SK-N-SH treated with all-trans-retinoic acid at 6 μM for 48 hours (cell line): Measurements from ENCODE around the gene RPGRIP1L.

Source experiments
- ATAC-seq: fragments of 200-7000 bp; cut with Tn5 transposase; 3 replicates; pipeline ENCODE4 v1.9.1; 2020; ENCODE audit warnings: mild to moderate bottlenecking, moderate library complexity
- ARNTL ChIP-seq: fragments of 450-650 bp; formaldehyde crosslinking; IDR thresholded peaks from 2 replicates; pipeline ENCODE4 v1.5.0; 2020; ENCODE audit warnings: low read depth, mild to moderate bottlenecking, moderate library complexity, borderline replicate concordance
- BACH2 ChIP-seq: fragments of 250-450 bp; sonication (Bioruptor Pico); IDR thresholded peaks from 2 replicates; pipeline ENCODE4 v1.9.0; 2021; ENCODE audit warnings: mild to moderate bottlenecking, borderline replicate concordance
- ESRRG ChIP-seq: fragments of 250-450 bp; sonication (Bioruptor Pico); IDR thresholded peaks from 2 replicates; pipeline ENCODE4 v1.6.1; 2021; ENCODE audit warnings: mild to moderate bottlenecking
- GLIS3 ChIP-seq: fragments of 250-450 bp; sonication (Bioruptor Pico); IDR thresholded peaks from 2 replicates; pipeline ENCODE4 v1.5.0; 2020; ENCODE audit warnings: mild to moderate bottlenecking, moderate library complexity
- ISL1 ChIP-seq: fragments of 250-450 bp; sonication (Bioruptor Pico); IDR thresholded peaks from 2 replicates; pipeline ENCODE4 v2.1.2; 2022; ENCODE audit warnings: mild to moderate bottlenecking, moderate library complexity
- OSR1 ChIP-seq: fragments of 250-450 bp; sonication (Bioruptor Pico); IDR thresholded peaks from 2 replicates; pipeline ENCODE4 v1.8.0; 2022; ENCODE audit warnings: moderate library complexity, mild to moderate bottlenecking, inconsistent platforms
- PPARA ChIP-seq: fragments of 250-450 bp; sonication (Bioruptor Pico); IDR thresholded peaks from 2 replicates; pipeline ENCODE4 v1.5.0; 2020; ENCODE audit warnings: mild to moderate bottlenecking, borderline replicate concordance
- RARB ChIP-seq: fragments of 250-450 bp; sonication (Bioruptor Pico); IDR thresholded peaks from 2 replicates; pipeline ENCODE4 v1.8.0; 2021; ENCODE audit warnings: mild to moderate bottlenecking, moderate library complexity
- TCF4 ChIP-seq: fragments of 250-450 bp; sonication (Bioruptor Pico); IDR thresholded peaks from 2 replicates; pipeline ENCODE4 v1.8.0; 2021; ENCODE audit warnings: mild to moderate bottlenecking, moderate library complexity, borderline replicate concordance
- TOX ChIP-seq: fragments of 250-450 bp; sonication (Bioruptor Pico); IDR thresholded peaks from 2 replicates; pipeline ENCODE4 v1.8.0; 2021; ENCODE audit warnings: mild to moderate bottlenecking, moderate library complexity, borderline replicate concordance
- ZFP3 ChIP-seq: fragments of 250-450 bp; sonication (Bioruptor Pico); IDR thresholded peaks from 2 replicates; pipeline ENCODE4 v1.5.0; 2020; ENCODE audit warnings: mild to moderate bottlenecking, moderate library complexity
- ZFP30 ChIP-seq: fragments of 450-650 bp; formaldehyde crosslinking; IDR thresholded peaks from 2 replicates; pipeline ENCODE4 v1.5.0; 2022; ENCODE audit warnings: mild to moderate bottlenecking, moderate library complexity
- ZNF565 ChIP-seq: fragments of 450-650 bp; formaldehyde crosslinking; conservative IDR thresholded peaks from 2 replicates; pipeline ENCODE4 v1.5.0; 2020; ENCODE audit warnings: low read depth, mild to moderate bottlenecking, moderate library complexity
- ZNF70 ChIP-seq: fragments of 450-650 bp; formaldehyde crosslinking; IDR thresholded peaks from 2 replicates; pipeline ENCODE4 v1.5.0; 2020; ENCODE audit warnings: mild to moderate bottlenecking, moderate library complexity
- ZNF8 ChIP-seq: fragments of 450-650 bp; formaldehyde crosslinking; IDR thresholded peaks from 2 replicates; pipeline ENCODE4 v1.5.0; 2020; ENCODE audit warnings: mild to moderate bottlenecking, moderate library complexity
- TF ChIP-seq, protein P1 (sequence below): fragments of 250-450 bp; sonication (Bioruptor Pico); IDR thresholded peaks from 2 replicates; pipeline ENCODE4 v1.5.1; 2020; ENCODE audit warnings: low read depth, mild to moderate bottlenecking, moderate library complexity
- TF ChIP-seq, protein P2 (sequence below): fragments of 250-450 bp; sonication (Bioruptor Pico); IDR thresholded peaks from 2 replicates; pipeline ENCODE4 v1.8.0; 2020; ENCODE audit warnings: mild to moderate bottlenecking, moderate library complexity, borderline replicate concordance
- TF ChIP-seq, protein P3 (sequence below): fragments of 250-450 bp; sonication (Bioruptor Pico); IDR thresholded peaks from 2 replicates; pipeline ENCODE4 v1.5.0; 2020; ENCODE audit warnings: mild to moderate bottlenecking, moderate library complexity
- TF ChIP-seq, protein P4 (sequence below): fragments of 250-450 bp; sonication (Bioruptor Pico); IDR thresholded peaks from 2 replicates; pipeline ENCODE4 v1.5.1; 2021; ENCODE audit warnings: mild to moderate bottlenecking, moderate library complexity
- TF ChIP-seq, protein P5 (sequence below): fragments of 250-450 bp; sonication (Bioruptor Pico); IDR thresholded peaks from 2 replicates; pipeline ENCODE4 v1.8.0; 2021; ENCODE audit warnings: low read depth, mild to moderate bottlenecking, moderate library complexity, borderline replicate concordance

Gene RPGRIP1L

DNA sequence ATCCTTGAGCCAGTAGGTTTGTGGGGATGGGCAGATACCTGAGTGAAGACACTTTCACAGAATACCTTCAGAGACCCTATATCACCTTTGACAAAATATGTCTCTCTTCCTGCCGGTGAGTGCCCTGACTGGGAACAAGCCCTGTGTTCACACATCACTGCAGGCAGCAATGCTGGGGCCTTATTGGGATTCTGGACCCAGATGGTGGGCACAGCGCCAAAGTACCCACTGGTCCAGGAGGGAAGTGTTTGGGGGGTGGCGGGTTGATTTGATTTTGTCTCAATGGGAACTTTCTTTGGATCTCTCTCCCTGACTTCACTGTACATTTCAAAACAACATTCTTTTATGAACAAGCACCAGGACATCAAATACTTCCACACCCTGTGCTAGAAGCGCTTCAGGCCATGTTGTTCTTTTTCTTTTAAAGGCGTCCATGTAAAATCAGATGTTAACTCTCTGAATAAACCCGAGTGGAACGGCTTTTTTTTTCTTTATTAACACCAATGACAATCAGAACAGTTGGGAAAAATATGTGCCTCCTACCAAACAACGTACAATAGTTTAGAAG is 138.3 kb downstream of the RPGRIP1L start:
- ATAC-seq = no peak
- TF ChIP-seq BACH2 (no peak), TOX (CRISPR knock-in tag) (no peak), TCF4 (CRISPR knock-in tag) (no peak), GLIS3 (CRISPR knock-in tag) (no peak), ZNF8 (CRISPR knock-in tag) (no peak), ARNTL (CRISPR knock-in tag) (no peak), RARB (no peak), PPARA (no peak), ESRRG (CRISPR knock-in tag) (no peak)
- TF ChIP-seq, protein P1, sequence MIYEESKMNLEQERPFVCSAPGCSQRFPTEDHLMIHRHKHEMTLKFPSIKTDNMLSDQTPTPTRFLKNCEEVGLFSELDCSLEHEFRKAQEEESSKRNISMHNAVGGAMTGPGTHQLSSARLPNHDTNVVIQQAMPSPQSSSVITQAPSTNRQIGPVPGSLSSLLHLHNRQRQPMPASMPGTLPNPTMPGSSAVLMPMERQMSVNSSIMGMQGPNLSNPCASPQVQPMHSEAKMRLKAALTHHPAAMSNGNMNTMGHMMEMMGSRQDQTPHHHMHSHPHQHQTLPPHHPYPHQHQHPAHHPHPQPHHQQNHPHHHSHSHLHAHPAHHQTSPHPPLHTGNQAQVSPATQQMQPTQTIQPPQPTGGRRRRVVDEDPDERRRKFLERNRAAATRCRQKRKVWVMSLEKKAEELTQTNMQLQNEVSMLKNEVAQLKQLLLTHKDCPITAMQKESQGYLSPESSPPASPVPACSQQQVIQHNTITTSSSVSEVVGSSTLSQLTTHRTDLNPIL (CRISPR knock-in tag) = no peak
- TF ChIP-seq, protein P2, sequence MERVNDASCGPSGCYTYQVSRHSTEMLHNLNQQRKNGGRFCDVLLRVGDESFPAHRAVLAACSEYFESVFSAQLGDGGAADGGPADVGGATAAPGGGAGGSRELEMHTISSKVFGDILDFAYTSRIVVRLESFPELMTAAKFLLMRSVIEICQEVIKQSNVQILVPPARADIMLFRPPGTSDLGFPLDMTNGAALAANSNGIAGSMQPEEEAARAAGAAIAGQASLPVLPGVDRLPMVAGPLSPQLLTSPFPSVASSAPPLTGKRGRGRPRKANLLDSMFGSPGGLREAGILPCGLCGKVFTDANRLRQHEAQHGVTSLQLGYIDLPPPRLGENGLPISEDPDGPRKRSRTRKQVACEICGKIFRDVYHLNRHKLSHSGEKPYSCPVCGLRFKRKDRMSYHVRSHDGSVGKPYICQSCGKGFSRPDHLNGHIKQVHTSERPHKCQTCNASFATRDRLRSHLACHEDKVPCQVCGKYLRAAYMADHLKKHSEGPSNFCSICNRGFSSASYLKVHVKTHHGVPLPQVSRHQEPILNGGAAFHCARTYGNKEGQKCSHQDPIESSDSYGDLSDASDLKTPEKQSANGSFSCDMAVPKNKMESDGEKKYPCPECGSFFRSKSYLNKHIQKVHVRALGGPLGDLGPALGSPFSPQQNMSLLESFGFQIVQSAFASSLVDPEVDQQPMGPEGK (CRISPR knock-in tag) = no peak
- TF ChIP-seq, protein P3, sequence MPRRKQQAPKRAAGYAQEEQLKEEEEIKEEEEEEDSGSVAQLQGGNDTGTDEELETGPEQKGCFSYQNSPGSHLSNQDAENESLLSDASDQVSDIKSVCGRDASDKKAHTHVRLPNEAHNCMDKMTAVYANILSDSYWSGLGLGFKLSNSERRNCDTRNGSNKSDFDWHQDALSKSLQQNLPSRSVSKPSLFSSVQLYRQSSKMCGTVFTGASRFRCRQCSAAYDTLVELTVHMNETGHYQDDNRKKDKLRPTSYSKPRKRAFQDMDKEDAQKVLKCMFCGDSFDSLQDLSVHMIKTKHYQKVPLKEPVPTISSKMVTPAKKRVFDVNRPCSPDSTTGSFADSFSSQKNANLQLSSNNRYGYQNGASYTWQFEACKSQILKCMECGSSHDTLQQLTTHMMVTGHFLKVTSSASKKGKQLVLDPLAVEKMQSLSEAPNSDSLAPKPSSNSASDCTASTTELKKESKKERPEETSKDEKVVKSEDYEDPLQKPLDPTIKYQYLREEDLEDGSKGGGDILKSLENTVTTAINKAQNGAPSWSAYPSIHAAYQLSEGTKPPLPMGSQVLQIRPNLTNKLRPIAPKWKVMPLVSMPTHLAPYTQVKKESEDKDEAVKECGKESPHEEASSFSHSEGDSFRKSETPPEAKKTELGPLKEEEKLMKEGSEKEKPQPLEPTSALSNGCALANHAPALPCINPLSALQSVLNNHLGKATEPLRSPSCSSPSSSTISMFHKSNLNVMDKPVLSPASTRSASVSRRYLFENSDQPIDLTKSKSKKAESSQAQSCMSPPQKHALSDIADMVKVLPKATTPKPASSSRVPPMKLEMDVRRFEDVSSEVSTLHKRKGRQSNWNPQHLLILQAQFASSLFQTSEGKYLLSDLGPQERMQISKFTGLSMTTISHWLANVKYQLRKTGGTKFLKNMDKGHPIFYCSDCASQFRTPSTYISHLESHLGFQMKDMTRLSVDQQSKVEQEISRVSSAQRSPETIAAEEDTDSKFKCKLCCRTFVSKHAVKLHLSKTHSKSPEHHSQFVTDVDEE (CRISPR knock-in tag) = no peak

DNA sequence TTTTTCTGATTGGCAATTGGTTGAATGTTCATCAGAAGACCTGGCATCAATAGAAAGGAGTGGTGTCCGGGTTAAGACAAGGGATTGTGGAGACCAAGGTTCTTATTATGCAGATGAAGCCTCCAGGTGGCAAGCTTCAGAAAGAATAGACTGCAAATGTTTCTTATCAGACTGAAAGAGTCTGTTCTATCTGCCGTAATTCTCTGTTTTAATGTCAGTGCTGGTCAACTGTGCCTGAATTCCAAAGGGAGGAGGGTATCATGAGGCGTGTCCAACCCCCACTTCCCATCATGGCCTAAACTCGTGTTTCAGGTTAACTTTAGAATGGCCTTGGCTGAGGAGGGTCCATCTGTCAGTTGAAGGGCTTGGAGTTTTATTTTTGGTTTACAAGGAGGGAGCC is 140.2 kb downstream of the RPGRIP1L start:
- ATAC-seq = no peak
- no peak for TF ChIP-seq ZNF565 (CRISPR knock-in tag)
- TF ChIP-seq TCF4 (CRISPR knock-in tag) = no peak
- no peak for TF ChIP-seq BACH2
- no peak for TF ChIP-seq ZFP30
- TF ChIP-seq, protein P4, sequence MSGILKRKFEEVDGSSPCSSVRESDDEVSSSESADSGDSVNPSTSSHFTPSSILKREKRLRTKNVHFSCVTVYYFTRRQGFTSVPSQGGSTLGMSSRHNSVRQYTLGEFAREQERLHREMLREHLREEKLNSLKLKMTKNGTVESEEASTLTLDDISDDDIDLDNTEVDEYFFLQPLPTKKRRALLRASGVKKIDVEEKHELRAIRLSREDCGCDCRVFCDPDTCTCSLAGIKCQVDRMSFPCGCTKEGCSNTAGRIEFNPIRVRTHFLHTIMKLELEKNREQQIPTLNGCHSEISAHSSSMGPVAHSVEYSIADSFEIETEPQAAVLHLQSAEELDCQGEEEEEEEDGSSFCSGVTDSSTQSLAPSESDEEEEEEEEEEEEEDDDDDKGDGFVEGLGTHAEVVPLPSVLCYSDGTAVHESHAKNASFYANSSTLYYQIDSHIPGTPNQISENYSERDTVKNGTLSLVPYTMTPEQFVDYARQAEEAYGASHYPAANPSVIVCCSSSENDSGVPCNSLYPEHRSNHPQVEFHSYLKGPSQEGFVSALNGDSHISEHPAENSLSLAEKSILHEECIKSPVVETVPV = no peak
- no peak for TF ChIP-seq GLIS3 (CRISPR knock-in tag)
- no peak for TF ChIP-seq ESRRG (CRISPR knock-in tag)
- no peak for TF ChIP-seq ZNF70 (CRISPR knock-in tag)
- TF ChIP-seq OSR1 = no peak
- TF ChIP-seq, protein P5, sequence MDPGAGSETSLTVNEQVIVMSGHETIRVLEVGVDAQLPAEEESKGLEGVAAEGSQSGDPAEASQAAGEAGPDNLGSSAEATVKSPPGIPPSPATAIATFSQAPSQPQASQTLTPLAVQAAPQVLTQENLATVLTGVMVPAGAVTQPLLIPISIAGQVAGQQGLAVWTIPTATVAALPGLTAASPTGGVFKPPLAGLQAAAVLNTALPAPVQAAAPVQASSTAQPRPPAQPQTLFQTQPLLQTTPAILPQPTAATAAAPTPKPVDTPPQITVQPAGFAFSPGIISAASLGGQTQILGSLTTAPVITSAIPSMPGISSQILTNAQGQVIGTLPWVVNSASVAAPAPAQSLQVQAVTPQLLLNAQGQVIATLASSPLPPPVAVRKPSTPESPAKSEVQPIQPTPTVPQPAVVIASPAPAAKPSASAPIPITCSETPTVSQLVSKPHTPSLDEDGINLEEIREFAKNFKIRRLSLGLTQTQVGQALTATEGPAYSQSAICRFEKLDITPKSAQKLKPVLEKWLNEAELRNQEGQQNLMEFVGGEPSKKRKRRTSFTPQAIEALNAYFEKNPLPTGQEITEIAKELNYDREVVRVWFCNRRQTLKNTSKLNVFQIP (CRISPR knock-in tag) = no peak
- TF ChIP-seq ISL1 (CRISPR knock-in tag) = no peak
- TF ChIP-seq PPARA = no peak
- TF ChIP-seq, protein P1 (CRISPR knock-in tag) = no peak
- TF ChIP-seq RARB = no peak
- TF ChIP-seq ZNF8 (CRISPR knock-in tag) = no peak
- no peak for TF ChIP-seq ZFP3 (CRISPR knock-in tag)
